ENCODE data around the gene MTPN.

DNA sequence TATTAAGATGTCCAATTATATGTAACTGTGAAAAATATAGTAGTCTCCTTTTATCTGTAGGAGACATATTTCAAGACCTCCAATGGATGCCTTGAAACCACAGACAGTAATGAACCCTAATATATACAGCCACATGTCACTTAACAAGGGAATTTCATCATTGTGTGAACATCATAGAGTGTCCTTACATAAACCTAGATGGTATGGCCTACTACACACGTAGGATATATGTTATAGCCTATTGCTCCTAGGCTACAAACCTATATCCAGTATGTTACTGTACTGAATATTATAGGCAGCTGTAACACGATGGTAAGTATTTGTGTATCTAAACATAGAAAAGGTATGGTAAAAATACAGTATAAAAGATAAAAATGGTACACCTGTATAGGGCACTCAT is 32.4 kb downstream of the MTPN start:
- TF ChIP-seq ZNF274 (IDR thresholded peaks at IDR 0.05; ENCODE audit: low read depth, low read length) (no peak), SUZ12 (IDR thresholded peaks at IDR 0.05; ENCODE audit: extremely low read depth, insufficient read depth, insufficient read length) (no peak)
